ENCODE measurements around the gene PCGF3. TPM values are rescaled to one million over a fixed set of nuclear protein-coding genes. Genes with fewer than 3 reads are reported as not detected.

Gene PCGF3
- total and polyA plus RNA-seq, 9 of the 15 experiments (the other 6 are each of a cell fraction or from before 2014, with no cell fraction given) = 2.6 to 46.1 (median 20.3) TPM

- peaks cover 10% of the 10 kb centered on the region; the same call in 1 of the 3 replicates for H3K36me3 ChIP-seq (ENCODE audit: control insufficient read depth, insufficient read depth, low read length)
- 87% methylated on average over 12 of the region's 46 CpGs for WGBS (ENCODE audit: insufficient coverage, low coverage, missing lambda C conversion rate)
- no peak overlapping the region for H3K4me3 ChIP-seq
- H3K9me3 ChIP-seq (replicated peaks; ENCODE audit: control insufficient read depth, insufficient read depth, low read depth, low read length) = no peaks in the 10 kb centered on the region
- no TSS peak for BruUV-seq (replicated peaks)
- no peak overlapping the region for H2AFZ ChIP-seq (ENCODE audit: low read depth, low read length)
- H3K79me2 ChIP-seq (ENCODE audit: control insufficient read depth, insufficient read depth, low read length) = peaks cover 32% of the 10 kb centered on the region
- peaks cover 4% of the 10 kb centered on the region for H3K9me1 ChIP-seq (ENCODE audit: control insufficient read depth, insufficient read depth, low read length)
- H3K4me1 ChIP-seq (replicated peaks in 1 of 2; ENCODE audit: control insufficient read depth in 2 of 2, insufficient read depth in 2 of 2, low read length in 2 of 2) = peaks cover 29 to 79% of the 10 kb centered on the region in 2 experiments; a peak in 4 of 5 replicates
- ChIA-PET CTCF (ENCODE audit: low intra/inter-chr PET ratio) (no interaction called here), POLR2A (interaction anchor here (1.4 kb wide), 1 partner anchor 13 kb away, joined by 3 read pairs; no protein-coding TSS in a partner anchor)
- in situ Hi-C loops (cut with MboI) (no loop called here), intact Hi-C loops (cut with micrococcal nuclease) (no loop called here)
- no peak for FAIRE-seq
- peak overlapping the region in 1 of 2 experiments; percentile 81; a peak in 3 of 4 replicates for H3K9ac ChIP-seq (ENCODE audit: insufficient read depth in 1 of 2, low read depth in 2 of 2, low read length in 2 of 2)
- H3K27me3 ChIP-seq (ENCODE audit: control insufficient read depth in 2 of 2, insufficient read depth in 2 of 2, low read length in 2 of 2) = no peaks in the 10 kb centered on the region
- no peaks in the 10 kb centered on the region for H4K20me1 ChIP-seq (replicated peaks; ENCODE audit: control insufficient read depth, insufficient read depth, low read length)
- ATAC-seq = no peak
- no peak overlapping the region for H3K4me2 ChIP-seq (ENCODE audit: insufficient read depth, low read length)
- H3K27ac ChIP-seq (ENCODE audit: extremely low read depth, low read depth, low read length) = no peak overlapping the region
- no peak for DNase-seq (ENCODE audit: extremely low read depth in 1 of 4, low spot score in 3 of 4)
- TF ChIP-seq CCNT2 (IDR thresholded peaks at IDR 0.05; ENCODE audit: borderline replicate concordance, extremely low read depth, insufficient read length, low read depth, low read length) (peak; percentile 14), STAG1 (CRISPR knock-in tag; IDR thresholded peaks at IDR 0.05; ENCODE audit: borderline replicate concordance) (no peak), HES1 (IDR thresholded peaks at IDR 0.05; ENCODE audit: low read depth) (no peak), BMI1 (IDR thresholded peaks at IDR 0.05; ENCODE audit: low read length) (no peak), SNAPC5 (CRISPR knock-in tag; IDR thresholded peaks at IDR 0.05) (no peak), ZBTB5 (IDR thresholded peaks at IDR 0.05) (no peak), POLR2B (IDR thresholded peaks at IDR 0.05; ENCODE audit: low read depth, partially characterized antibody) (no peak), ZNF217 (CRISPR knock-in tag; IDR thresholded peaks at IDR 0.05) (no peak), NCOA6 (IDR thresholded peaks at IDR 0.05) (no peak), TFAP4 (CRISPR knock-in tag; IDR thresholded peaks at IDR 0.05; ENCODE audit: borderline replicate concordance) (peak; percentile 25; the same call in 1 of the 2 replicates), GTF2A2 (tag; IDR thresholded peaks at IDR 0.05) (no peak), WHSC1 (IDR thresholded peaks at IDR 0.05; ENCODE audit: low read length) (no peak), GATA2 (CRISPR knock-in tag; IDR thresholded peaks at IDR 0.05) (no peak), THRA (IDR thresholded peaks at IDR 0.05) (no peak), SNIP1 (IDR thresholded peaks at IDR 0.05; ENCODE audit: low read depth) (no peak), RFX5 (IDR thresholded peaks at IDR 0.05; ENCODE audit: low read depth, low read length) (no peak), XRCC3 (IDR thresholded peaks at IDR 0.05) (no peak), RBFOX2 (IDR thresholded peaks at IDR 0.05; ENCODE audit: low read depth, low read length) (peak; percentile 15; the same call in 1 of the 2 replicates)
These were observed 1.3 kb upstream of the PCGF3 start for GRCh38 chr4:704198-704891.

All from K562 (cell line).